GM12874 (cell line): ENCODE measurements around the gene AFG3L2.

Experiments
- TF ChIP-seq, protein P1 (sequence below): IDR thresholded peaks from 2 replicates; pipeline ENCODE4 v1.5.1; 2011; ENCODE audit warnings: low read depth, mild to moderate bottlenecking, control low read depth, low read length, moderate library complexity; ENCODE audit not compliant: insufficient read depth

Gene AFG3L2

GRCh38 chr18:12309683-12310198 is 67.3 kb downstream of the AFG3L2 start:
- TF ChIP-seq, protein P1, sequence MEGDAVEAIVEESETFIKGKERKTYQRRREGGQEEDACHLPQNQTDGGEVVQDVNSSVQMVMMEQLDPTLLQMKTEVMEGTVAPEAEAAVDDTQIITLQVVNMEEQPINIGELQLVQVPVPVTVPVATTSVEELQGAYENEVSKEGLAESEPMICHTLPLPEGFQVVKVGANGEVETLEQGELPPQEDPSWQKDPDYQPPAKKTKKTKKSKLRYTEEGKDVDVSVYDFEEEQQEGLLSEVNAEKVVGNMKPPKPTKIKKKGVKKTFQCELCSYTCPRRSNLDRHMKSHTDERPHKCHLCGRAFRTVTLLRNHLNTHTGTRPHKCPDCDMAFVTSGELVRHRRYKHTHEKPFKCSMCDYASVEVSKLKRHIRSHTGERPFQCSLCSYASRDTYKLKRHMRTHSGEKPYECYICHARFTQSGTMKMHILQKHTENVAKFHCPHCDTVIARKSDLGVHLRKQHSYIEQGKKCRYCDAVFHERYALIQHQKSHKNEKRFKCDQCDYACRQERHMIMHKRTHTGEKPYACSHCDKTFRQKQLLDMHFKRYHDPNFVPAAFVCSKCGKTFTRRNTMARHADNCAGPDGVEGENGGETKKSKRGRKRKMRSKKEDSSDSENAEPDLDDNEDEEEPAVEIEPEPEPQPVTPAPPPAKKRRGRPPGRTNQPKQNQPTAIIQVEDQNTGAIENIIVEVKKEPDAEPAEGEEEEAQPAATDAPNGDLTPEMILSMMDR: no peak

DNA sequence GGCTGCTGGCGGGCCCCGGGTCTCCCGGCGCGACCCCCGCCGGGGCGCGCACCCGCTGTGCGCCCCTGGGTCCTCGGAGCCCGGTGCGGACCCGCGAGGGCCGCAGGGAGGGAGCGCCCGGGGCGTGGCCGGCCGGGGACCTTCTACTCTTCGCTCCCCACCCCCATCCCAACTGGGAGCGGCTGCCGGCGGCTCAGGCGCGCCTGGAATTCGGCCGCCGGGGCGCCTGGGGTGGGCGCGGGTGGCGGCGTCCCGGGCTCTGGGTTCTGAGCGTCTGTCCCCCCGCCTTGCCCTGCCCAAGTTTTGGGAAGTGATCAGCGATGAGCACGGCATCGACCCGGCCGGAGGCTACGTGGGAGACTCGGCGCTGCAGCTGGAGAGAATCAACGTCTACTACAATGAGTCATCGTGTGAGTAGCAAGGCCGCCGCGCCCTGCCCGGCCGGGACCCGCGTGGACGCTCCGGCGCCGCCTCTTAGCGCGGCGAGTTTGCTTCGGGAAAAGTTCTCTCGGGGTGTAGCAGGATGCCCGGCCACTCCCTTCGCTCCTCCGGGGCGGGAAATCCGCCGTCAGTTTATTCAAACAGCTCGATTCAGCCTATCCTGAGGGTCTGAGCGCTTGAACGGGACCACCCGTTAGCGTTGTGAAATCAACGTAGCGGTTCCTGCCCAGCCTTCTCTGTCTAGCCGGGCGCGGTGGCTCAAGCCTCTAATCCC is 68.5 kb downstream of the AFG3L2 start:
- TF ChIP-seq, protein P1: no peak

GRCh38 chr18:12307701-12308385 is 69.2 kb downstream of the AFG3L2 start, which contains the start of gene TUBB6:
TSS of gene TUBB6 (plus strand) at chr18:12308241. CDS start at chr18:12308293, 52 bp downstream.
- TF ChIP-seq, protein P1: no peak

DNA sequence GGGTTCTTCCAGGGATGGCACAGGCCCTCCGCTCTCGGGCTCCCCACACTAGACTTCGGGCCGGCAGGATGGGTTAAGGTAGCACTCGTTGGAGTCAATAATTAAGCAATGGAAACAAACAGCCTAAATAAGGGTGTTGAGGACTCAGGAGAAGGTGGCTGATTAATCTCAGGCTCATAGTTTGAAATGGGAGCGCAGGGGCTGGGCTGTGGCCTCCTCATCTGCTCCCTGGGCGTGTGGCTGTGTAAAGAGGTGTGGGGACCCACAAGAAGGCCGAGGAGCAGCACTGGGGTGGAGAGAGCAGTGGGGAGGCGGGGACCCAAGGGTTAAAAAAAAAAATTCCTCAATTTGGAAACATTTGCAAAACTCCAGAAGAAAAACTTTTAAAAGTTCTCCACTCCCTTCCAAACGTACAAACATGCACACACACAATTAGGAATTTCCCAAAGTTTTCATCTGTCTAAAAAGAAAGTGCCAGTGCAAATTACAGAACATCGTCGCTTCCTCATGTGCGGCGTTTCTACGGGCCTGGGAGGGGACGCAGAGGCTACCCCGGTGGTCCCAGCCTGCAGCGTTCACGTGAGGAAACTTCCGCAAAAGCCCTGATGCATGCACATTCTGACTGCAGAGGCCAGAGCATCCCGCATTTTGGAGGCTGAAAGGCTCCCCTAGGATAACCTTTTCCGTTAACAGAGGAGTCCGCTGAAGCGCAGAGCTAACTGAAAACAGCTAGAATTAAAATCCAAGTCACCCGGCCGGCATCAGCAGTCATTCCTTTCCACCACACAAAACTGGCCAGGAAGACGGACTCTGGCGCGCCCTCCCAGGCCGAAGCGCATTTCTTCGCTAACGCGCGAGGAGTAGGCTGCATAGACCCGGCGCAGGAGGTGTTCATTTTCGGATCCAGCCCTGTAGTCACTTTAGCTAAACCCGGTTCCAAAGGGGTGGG is 70.0 kb downstream of the AFG3L2 start:
- TF ChIP-seq, protein P1: no peak

GRCh38 chr18:12305930-12306629 is 70.9 kb downstream of the AFG3L2 start:
- TF ChIP-seq, protein P1: no peak

GRCh38 chr18:12305211-12305610 is 71.8 kb downstream of the AFG3L2 start:
- TF ChIP-seq, protein P1: no peak
